Coronary artery (tissue), 2 donors: ENCODE data around the gene ABLIM2.

ENCODE experiments used
- DNase-seq: peaks from one replicate; pipeline ENCODE4 v3.0.0-alpha.2; 2017; ENCODE audit warnings: low spot score
- H3K27ac ChIP-seq, 2 donors: fragments of 200-600 bp; sonication (generic); one replicate each; pipeline ENCODE4 v1.5.1; 2016 to 2019
- H3K4me3 ChIP-seq: fragments of 200-600 bp; sonication (generic); 2 replicates; pipeline ENCODE4 v1.5.1; 2016; ENCODE audit warnings: mild to moderate bottlenecking, moderate library complexity
- CTCF ChIP-seq: fragments of 200-600 bp; sonication (generic); IDR thresholded peaks from one replicate; pipeline ENCODE4 v1.5.1; 2019; ENCODE audit warnings: antibody characterized with exemption

ABLIM2 gene

GRCh38 chr4:8070736-8071718, 87.6 kb downstream of the ABLIM2 start:
- no peak for DNase-seq
- TF ChIP-seq CTCF, result no peak
- Histone ChIP-seq H3K27ac (no peak overlapping the region), H3K4me3 (no peak overlapping the region)

- Histone ChIP-seq H3K4me3 (no peak overlapping the region), H3K27ac (no peak overlapping the region)
- DNase-seq, result no peak
- TF ChIP-seq CTCF, result no peak
These were observed 89.4 kb downstream of the ABLIM2 start for GRCh38 chr4:8069102-8069752.

GRCh38 chr4:8067945-8068896, 90.4 kb downstream of the ABLIM2 start:
- DNase-seq, result no peak
- Histone ChIP-seq H3K27ac (no peak overlapping the region), H3K4me3 (no peak overlapping the region)
- TF ChIP-seq CTCF, result no peak

GRCh38 chr4:8067274-8067936, 91.2 kb downstream of the ABLIM2 start:
- TF ChIP-seq CTCF, result no peak
- Histone ChIP-seq H3K27ac (no peak overlapping the region), H3K4me3 (no peak overlapping the region)
- DNase-seq, result no peak

- TF ChIP-seq CTCF, result no peak
These were observed 92.2 kb downstream of the ABLIM2 start for GRCh38 chr4:8066336-8066931.

More at GRCh38 chr4:8066336-8066931, 92.2 kb downstream of the ABLIM2 start:
- DNase-seq, result no peak
- Histone ChIP-seq H3K4me3 (no peak overlapping the region), H3K27ac (no peak overlapping the region)
